ENCODE data around the gene KRT76. TPM values are rescaled to one million over a fixed set of nuclear protein-coding genes. Genes with fewer than 3 reads are reported as not detected.

Gene KRT76
- total RNA-seq, 1 donor from 2014 or later, result not detected

DNA sequence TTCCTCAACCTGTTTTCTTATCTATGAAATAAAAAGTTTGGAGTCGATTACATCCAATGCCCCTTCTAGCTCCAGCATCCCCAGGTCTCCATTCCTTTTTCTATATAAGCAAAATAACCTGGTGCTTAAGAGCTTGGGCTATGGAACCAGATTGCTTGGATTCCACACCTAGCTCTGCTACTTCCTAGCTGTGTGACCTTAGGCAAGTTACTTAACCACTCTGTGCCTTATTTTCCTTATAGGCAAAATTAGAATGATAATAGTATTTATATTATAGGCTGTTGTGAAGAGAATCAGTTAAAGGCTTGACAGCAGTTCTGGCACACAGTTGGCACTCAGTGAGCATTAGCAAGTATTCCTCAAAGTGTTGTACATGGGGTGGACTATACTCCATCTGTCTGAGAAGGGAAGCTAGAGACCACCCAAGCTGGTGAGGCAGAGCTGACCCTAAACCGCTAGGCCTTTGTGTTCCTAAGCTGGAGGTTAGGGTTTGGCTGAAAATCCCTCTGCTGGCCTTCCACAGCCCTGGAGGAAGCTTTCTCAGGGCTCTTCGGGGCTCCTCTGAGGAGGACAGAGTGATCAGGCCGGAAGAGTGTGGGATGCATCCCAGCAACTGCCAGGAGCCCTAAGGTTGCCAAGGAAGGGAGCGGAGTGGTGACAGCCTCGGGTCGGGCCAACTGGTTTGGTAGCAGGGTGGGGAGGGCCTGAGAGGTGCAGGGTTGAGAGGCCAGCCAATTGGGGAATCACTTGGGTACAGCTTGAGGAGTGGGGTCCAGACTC, 42.8 kb upstream of the KRT76 start:
- H3K36me3 ChIP-seq (ENCODE audit: control insufficient read depth in 3 of 3, insufficient read depth in 3 of 3, low read length in 3 of 3), result no peaks in the 10 kb centered on the region
- H3K27me3 ChIP-seq (ENCODE audit: control insufficient read depth in 3 of 3, insufficient read depth in 3 of 3, low read length in 3 of 3), result peaks cover 20 to 55% (median 44%) of the 10 kb centered on the region in 3 donors
- H3K4me1 ChIP-seq (ENCODE audit: control insufficient read depth in 3 of 3, insufficient read depth in 3 of 3, low read length in 3 of 3), result no peaks in the 10 kb centered on the region
- H3K9me3 ChIP-seq (ENCODE audit: control insufficient read depth in 3 of 3, low read length in 3 of 3), result no peaks in the 10 kb centered on the region
- H3K9ac ChIP-seq (ENCODE audit: low read depth in 1 of 3, low read length in 3 of 3), result no peak overlapping the region
- no peak overlapping the region for H3K4me3 ChIP-seq (ENCODE audit: low read length in 3 of 3)
- H3K27ac ChIP-seq (ENCODE audit: low read depth, low read length), result no peak overlapping the region

DNA sequence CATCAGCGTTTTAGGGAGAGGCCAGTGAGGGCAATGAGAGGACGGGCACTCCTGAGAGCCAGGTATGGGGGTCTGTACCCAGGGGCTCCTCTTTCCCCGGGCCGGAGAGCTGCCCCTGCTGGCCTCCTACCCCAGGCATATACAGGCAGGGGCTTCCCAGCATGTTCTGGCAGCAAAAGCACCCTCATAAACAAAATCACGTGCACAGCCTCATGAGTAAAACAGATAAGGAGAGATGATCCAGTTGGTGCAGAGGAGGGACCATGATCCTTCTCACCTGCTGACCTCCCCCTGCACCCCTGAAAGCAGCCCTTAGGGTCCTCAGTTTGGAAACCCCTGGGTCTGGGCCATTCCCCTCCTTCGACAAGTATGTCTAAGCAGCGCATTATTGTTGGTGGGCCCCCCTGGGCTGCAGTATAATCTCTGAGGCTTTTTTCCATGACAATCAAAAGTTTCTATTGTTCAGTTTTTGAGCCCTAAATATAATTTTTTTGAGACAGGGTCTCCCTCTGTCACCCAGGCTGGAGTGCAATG, 41.8 kb upstream of the KRT76 start:
- Histone ChIP-seq H3K36me3 (ENCODE audit: control insufficient read depth in 3 of 3, insufficient read depth in 3 of 3, low read length in 3 of 3) (no peaks in the 10 kb centered on the region), H3K9me3 (ENCODE audit: control insufficient read depth in 3 of 3, low read length in 3 of 3) (no peaks in the 10 kb centered on the region), H3K4me3 (ENCODE audit: low read length in 3 of 3) (no peak overlapping the region), H3K27ac (ENCODE audit: low read depth, low read length) (no peak overlapping the region), H3K27me3 (ENCODE audit: control insufficient read depth in 3 of 3, insufficient read depth in 3 of 3, low read length in 3 of 3) (peaks cover 20 to 47% (median 40%) of the 10 kb centered on the region in 3 donors), H3K9ac (ENCODE audit: low read depth in 1 of 3, low read length in 3 of 3) (no peak overlapping the region), H3K4me1 (ENCODE audit: control insufficient read depth in 3 of 3, insufficient read depth in 3 of 3, low read length in 3 of 3) (no peaks in the 10 kb centered on the region)

DNA sequence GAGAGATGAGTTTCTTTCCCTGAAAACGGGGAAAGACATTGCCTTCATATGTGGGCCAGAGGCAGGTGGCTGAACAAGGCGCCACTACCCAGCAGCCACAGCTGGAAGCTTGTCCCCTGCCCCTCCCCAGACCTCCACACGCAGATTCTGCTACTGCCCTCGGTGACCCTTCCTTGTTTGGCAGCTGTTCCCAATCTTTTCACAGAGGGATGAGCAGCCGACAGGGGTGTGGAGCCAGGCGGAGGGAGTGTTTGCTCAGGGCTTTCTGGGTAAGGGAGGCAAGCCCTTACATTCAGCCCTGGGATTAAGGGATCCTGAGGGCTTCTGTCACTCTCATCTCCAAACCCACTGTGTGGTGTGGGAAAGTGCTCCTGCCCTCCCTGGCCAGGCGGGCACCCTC, 41.2 kb upstream of the KRT76 start:
- no peak overlapping the region for H3K27ac ChIP-seq (ENCODE audit: low read depth, low read length)
- H3K36me3 ChIP-seq (ENCODE audit: control insufficient read depth in 3 of 3, insufficient read depth in 3 of 3, low read length in 3 of 3), result no peaks in the 10 kb centered on the region
- peaks cover 18 to 42% (median 37%) of the 10 kb centered on the region in 3 donors for H3K27me3 ChIP-seq (ENCODE audit: control insufficient read depth in 3 of 3, insufficient read depth in 3 of 3, low read length in 3 of 3)
- no peak overlapping the region for H3K9ac ChIP-seq (ENCODE audit: low read depth in 1 of 3, low read length in 3 of 3)
- H3K4me3 ChIP-seq (ENCODE audit: low read length in 3 of 3), result no peak overlapping the region
- no peaks in the 10 kb centered on the region for H3K4me1 ChIP-seq (ENCODE audit: control insufficient read depth in 3 of 3, insufficient read depth in 3 of 3, low read length in 3 of 3)
- H3K9me3 ChIP-seq (ENCODE audit: control insufficient read depth in 3 of 3, low read length in 3 of 3), result no peaks in the 10 kb centered on the region

- H3K27me3 ChIP-seq (ENCODE audit: control insufficient read depth in 3 of 3, insufficient read depth in 3 of 3, low read length in 3 of 3), result peaks cover 18 to 35% (median 33%) of the 10 kb centered on the region in 3 donors
- no peaks in the 10 kb centered on the region for H3K36me3 ChIP-seq (ENCODE audit: control insufficient read depth in 3 of 3, insufficient read depth in 3 of 3, low read length in 3 of 3)
Measured at GRCh38 chr12:52817699-52818238, 40.6 kb upstream of the KRT76 start.

GRCh38 chr12:52817003-52817698, 40.0 kb upstream of the KRT76 start:
- peaks cover 18 to 31% (median 29%) of the 10 kb centered on the region in 3 donors for H3K27me3 ChIP-seq (ENCODE audit: control insufficient read depth in 3 of 3, insufficient read depth in 3 of 3, low read length in 3 of 3)
- H3K4me3 ChIP-seq (ENCODE audit: low read length in 3 of 3), result no peak overlapping the region
- H3K4me1 ChIP-seq (ENCODE audit: control insufficient read depth in 3 of 3, insufficient read depth in 3 of 3, low read length in 3 of 3), result no peaks in the 10 kb centered on the region
- no peaks in the 10 kb centered on the region for H3K9me3 ChIP-seq (ENCODE audit: control insufficient read depth in 3 of 3, low read length in 3 of 3)
- H3K9ac ChIP-seq (ENCODE audit: low read depth in 1 of 3, low read length in 3 of 3), result no peak overlapping the region
- H3K36me3 ChIP-seq (ENCODE audit: control insufficient read depth in 3 of 3, insufficient read depth in 3 of 3, low read length in 3 of 3), result no peaks in the 10 kb centered on the region
- H3K27ac ChIP-seq (ENCODE audit: low read depth, low read length), result no peak overlapping the region

More at GRCh38 chr12:52817699-52818238, 40.6 kb upstream of the KRT76 start:
- no peaks in the 10 kb centered on the region for H3K9me3 ChIP-seq (ENCODE audit: control insufficient read depth in 3 of 3, low read length in 3 of 3)
- no peaks in the 10 kb centered on the region for H3K4me1 ChIP-seq (ENCODE audit: control insufficient read depth in 3 of 3, insufficient read depth in 3 of 3, low read length in 3 of 3)
- no peak overlapping the region for H3K9ac ChIP-seq (ENCODE audit: low read depth in 1 of 3, low read length in 3 of 3)
- no peak overlapping the region for H3K27ac ChIP-seq (ENCODE audit: low read depth, low read length)
- H3K4me3 ChIP-seq (ENCODE audit: low read length in 3 of 3), result no peak overlapping the region

DNA sequence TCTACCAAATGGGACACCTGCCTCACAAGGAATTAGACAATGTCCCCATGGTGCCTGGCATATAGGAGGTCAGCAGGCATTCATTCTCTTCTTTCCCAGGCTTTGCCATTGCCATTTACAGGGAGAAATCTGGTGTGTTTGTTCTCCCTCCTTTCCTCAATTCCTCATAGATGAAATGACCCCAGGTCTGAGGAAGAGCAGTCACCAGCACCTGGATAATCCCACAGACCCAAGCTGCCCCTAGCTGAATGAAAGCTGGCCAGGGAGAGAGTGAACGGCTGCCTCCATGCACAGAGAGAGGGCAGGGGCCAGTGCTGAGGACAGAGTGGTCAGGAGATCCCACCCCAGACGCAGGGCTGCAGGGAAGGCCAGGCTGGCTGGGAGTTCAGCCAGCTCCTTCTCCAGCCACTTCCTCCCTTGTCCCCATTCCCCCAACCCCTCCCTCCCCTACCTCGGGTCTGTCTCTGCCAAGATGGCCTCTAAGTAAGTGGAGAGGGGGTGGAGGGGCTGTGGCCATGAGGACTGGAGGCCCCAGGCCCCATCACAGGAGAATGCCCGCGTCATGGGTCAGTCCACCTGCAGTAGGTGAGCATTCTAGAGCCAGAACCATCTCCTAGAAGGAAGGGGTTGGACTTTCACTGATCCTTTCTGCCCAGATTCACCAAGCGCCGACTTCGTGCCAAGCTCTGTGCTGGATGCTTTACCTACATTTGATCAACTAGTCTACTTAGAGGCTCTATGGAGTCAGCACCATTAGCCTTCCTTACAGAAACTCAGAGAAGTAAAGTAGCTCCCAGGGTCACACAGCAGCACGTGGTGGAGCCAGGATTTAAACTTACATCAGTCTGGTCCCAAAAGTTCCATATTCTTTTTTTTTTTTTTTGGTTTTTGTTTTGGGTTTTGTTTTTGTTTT, 38.8 kb upstream of the KRT76 start:
- H3K27me3 ChIP-seq (ENCODE audit: control insufficient read depth in 3 of 3, insufficient read depth in 3 of 3, low read length in 3 of 3), result peaks cover 15 to 27% (median 26%) of the 10 kb centered on the region in 3 donors
- no peak overlapping the region for H3K9ac ChIP-seq (ENCODE audit: low read depth in 1 of 3, low read length in 3 of 3)
- no peaks in the 10 kb centered on the region for H3K4me1 ChIP-seq (ENCODE audit: control insufficient read depth in 3 of 3, insufficient read depth in 3 of 3, low read length in 3 of 3)
- H3K27ac ChIP-seq (ENCODE audit: low read depth, low read length), result no peak overlapping the region
- no peak overlapping the region for H3K4me3 ChIP-seq (ENCODE audit: low read length in 3 of 3)
- no peaks in the 10 kb centered on the region for H3K9me3 ChIP-seq (ENCODE audit: control insufficient read depth in 3 of 3, low read length in 3 of 3)
- H3K36me3 ChIP-seq (ENCODE audit: control insufficient read depth in 3 of 3, insufficient read depth in 3 of 3, low read length in 3 of 3), result no peaks in the 10 kb centered on the region

- no peaks in the 10 kb centered on the region for H3K36me3 ChIP-seq (ENCODE audit: control insufficient read depth in 3 of 3, insufficient read depth in 3 of 3, low read length in 3 of 3)
- H3K4me3 ChIP-seq (ENCODE audit: low read length in 3 of 3), result no peak overlapping the region
- H3K9me3 ChIP-seq (ENCODE audit: control insufficient read depth in 3 of 3, low read length in 3 of 3), result no peaks in the 10 kb centered on the region
- no peak overlapping the region for H3K9ac ChIP-seq (ENCODE audit: low read depth in 1 of 3, low read length in 3 of 3)
- no peak overlapping the region for H3K27ac ChIP-seq (ENCODE audit: low read depth, low read length)
- H3K27me3 ChIP-seq (ENCODE audit: control insufficient read depth in 3 of 3, insufficient read depth in 3 of 3, low read length in 3 of 3), result peaks cover 15 to 23% (median 20%) of the 10 kb centered on the region in 3 donors
- H3K4me1 ChIP-seq (ENCODE audit: control insufficient read depth in 3 of 3, insufficient read depth in 3 of 3, low read length in 3 of 3), result no peaks in the 10 kb centered on the region
Measured at GRCh38 chr12:52815161-52815560, 38.0 kb upstream of the KRT76 start.

GRCh38 chr12:52814710-52815155, 37.6 kb upstream of the KRT76 start:
- H3K9me3 ChIP-seq (ENCODE audit: control insufficient read depth in 3 of 3, low read length in 3 of 3), result no peaks in the 10 kb centered on the region
- H3K27me3 ChIP-seq (ENCODE audit: control insufficient read depth in 3 of 3, insufficient read depth in 3 of 3, low read length in 3 of 3), result peaks cover 15 to 20% (median 18%) of the 10 kb centered on the region in 3 donors
- H3K9ac ChIP-seq (ENCODE audit: low read depth in 1 of 3, low read length in 3 of 3), result no peak overlapping the region
- H3K27ac ChIP-seq (ENCODE audit: low read depth, low read length), result no peak overlapping the region
- no peaks in the 10 kb centered on the region for H3K36me3 ChIP-seq (ENCODE audit: control insufficient read depth in 3 of 3, insufficient read depth in 3 of 3, low read length in 3 of 3)
- H3K4me1 ChIP-seq (ENCODE audit: control insufficient read depth in 3 of 3, insufficient read depth in 3 of 3, low read length in 3 of 3), result no peaks in the 10 kb centered on the region
- no peak overlapping the region for H3K4me3 ChIP-seq (ENCODE audit: low read length in 3 of 3)

DNA sequence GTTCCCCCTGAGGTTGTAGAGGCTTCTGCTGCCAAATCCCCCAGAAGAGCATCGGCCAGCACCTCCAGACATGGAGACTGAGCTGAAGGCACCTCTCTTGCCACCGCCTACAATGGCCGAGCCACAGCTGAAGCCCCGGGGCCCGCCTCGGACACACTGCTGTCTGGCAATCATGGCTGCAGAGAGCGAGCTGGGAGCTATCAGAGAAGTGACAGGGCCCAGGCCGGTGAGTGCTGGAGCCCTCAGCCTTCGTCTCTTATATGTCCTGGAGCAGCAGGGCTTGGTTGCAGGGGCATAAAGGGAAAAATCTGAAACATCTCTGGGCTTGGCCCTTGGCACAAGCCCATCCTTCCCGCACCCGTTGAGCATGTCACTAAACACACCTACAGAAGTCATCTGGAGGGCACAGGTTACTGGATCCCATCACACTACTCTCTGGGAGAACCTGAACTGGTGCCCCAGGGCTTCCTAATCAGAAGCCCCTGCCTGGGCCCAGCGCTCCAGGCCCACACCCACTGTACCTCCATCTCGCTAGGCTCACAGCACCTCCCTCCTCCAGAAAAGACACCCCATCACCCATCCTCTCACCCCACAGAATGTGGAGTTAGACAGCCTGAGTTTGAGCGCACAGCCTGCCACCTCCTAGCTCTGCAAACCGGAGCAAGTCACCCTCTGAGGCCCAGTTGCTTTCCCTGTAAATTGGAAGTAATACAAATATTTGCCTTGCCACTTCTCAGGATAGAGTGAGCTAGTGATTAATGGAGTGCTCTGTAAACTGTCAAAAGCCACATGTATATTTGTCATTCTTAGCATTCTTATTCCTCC, 37.0 kb upstream of the KRT76 start, which contains the start of gene KRT4:
TSS of gene KRT4 (minus strand) at position 232 of the 825 bp plus-strand sequence. CDS start at position 174, 58 bp downstream.
- Histone ChIP-seq H3K27me3 (ENCODE audit: control insufficient read depth in 3 of 3, insufficient read depth in 3 of 3, low read length in 3 of 3) (peaks cover 15 to 21% (median 19%) of the 10 kb centered on the region in 3 donors), H3K4me3 (ENCODE audit: low read length in 3 of 3) (no peak within 1 kb of the TSS), H3K36me3 (ENCODE audit: control insufficient read depth in 3 of 3, insufficient read depth in 3 of 3, low read length in 3 of 3) (no peaks in the 10 kb centered on the region), H3K9ac (ENCODE audit: low read depth in 1 of 3, low read length in 3 of 3) (no peak within 1 kb of the TSS), H3K9me3 (ENCODE audit: control insufficient read depth in 3 of 3, low read length in 3 of 3) (no peaks in the 10 kb centered on the region), H3K4me1 (ENCODE audit: control insufficient read depth in 3 of 3, insufficient read depth in 3 of 3, low read length in 3 of 3) (no peaks in the 10 kb centered on the region), H3K27ac (ENCODE audit: low read depth, low read length) (no peak within 1 kb of the TSS)

Data from skeletal muscle tissue (tissue), 4 donors.